ENCODE measurements around the gene CCNG2.

Gene CCNG2

DNA sequence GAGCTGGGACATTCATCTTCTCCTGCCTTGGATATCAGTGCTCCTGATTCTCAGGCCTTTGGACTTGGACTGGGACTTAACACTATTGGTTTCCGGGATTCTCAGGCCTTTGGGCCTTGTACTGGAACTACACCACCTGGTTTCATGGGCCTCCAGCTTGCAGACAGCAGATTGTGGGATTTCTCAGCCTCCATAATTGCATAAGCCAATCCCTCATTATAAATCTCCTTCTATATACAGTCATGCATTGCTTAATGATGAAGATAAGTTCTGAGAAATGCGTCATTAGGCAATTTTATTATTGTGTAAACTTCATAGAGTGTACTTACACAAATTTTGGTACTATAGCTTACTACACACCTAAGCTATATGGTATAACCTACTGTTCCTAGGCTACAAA, 8.9 kb upstream of the CCNG2 start:
- no peak for TF ChIP-seq TAF1 (IDR thresholded peaks at IDR 0.05; ENCODE audit: borderline replicate concordance, low read depth, low read length)
- TF ChIP-seq POLR2AphosphoS5 (IDR thresholded peaks at IDR 0.05; ENCODE audit: low read depth, low read length), result no peak
- no peak for TF ChIP-seq POLR2A (IDR thresholded peaks at IDR 0.05; ENCODE audit: low read depth, low read length)
- DNase-seq (ENCODE audit: insufficient read length) (no peak), FAIRE-seq (no peak)

DNA sequence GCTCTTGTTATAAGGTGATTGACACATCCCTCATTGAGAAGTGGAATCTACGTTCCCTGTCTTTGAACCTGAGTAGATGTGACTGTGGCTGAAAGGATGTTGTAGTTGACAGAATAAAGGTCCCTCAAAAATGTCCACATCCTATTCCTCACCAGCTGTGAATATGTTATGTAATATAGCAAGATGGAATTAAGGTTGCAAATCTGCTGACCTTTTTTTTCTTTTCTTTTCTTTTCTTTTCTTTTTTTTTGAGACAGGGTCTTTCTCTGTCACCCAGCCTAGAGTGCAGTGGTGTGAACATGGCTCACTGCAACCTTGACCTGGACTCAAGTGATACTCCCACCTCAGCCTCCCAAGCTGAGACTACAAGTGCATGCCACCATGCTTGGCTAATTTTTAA, 7.2 kb upstream of the CCNG2 start:
- DNase-seq (ENCODE audit: insufficient read length) (no peak), FAIRE-seq (no peak)

DNA sequence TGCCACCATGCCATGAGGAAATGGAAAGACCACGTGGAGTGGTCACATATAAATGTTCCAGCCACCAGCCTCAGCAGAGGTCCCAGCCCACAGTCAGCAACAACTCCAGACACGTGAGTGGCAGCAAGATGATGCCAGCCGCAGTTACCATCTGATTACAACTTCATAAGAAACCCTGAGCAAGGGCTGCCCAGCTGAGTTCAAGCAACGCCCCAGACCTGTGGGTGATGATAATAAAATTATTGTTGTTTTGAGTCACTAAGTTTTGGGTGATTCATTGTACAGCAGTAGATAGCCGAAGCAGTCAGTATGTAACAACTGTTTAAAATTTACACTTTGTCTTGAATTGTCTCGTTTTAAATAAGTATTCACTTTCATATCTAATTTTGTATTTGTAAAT, 5.8 kb upstream of the CCNG2 start:
- TF ChIP-seq POLR2AphosphoS5 (IDR thresholded peaks at IDR 0.05; ENCODE audit: low read depth, low read length), result no peak
- TF ChIP-seq TAF1 (IDR thresholded peaks at IDR 0.05; ENCODE audit: borderline replicate concordance, low read depth, low read length), result no peak
- no peak for TF ChIP-seq POLR2A (IDR thresholded peaks at IDR 0.05; ENCODE audit: low read depth, low read length)
- no peak for DNase-seq (ENCODE audit: insufficient read length)
- no peak for FAIRE-seq

More for the DNA sequence above, 7.2 kb upstream of the CCNG2 start:
- TF ChIP-seq POLR2AphosphoS5 (IDR thresholded peaks at IDR 0.05; ENCODE audit: low read depth, low read length), result no peak
- no peak for TF ChIP-seq TAF1 (IDR thresholded peaks at IDR 0.05; ENCODE audit: borderline replicate concordance, low read depth, low read length)

DNA sequence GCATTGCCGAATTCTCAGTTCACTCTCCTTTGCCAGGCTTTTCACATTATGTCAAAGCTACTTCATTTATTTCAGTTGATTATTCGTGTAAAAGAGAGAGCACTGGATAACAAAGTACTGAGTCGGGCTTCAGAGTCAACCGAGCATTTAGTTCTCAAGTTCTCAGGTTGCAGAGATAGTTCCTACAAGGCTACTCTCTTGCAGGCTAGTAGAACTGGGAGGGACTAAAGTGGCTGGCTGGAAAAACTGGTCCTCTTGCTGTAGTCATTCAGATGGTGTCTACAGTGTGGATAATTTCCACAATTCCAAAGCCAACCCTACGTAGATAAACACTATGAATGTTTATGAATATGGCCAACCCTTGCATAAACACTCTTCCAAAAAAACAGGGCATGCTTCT, 4.6 kb upstream of the CCNG2 start:
- no peak for DNase-seq (ENCODE audit: insufficient read length)
- TF ChIP-seq POLR2A (IDR thresholded peaks at IDR 0.05; ENCODE audit: low read depth, low read length) (no peak), TAF1 (IDR thresholded peaks at IDR 0.05; ENCODE audit: borderline replicate concordance, low read depth, low read length) (no peak), POLR2AphosphoS5 (IDR thresholded peaks at IDR 0.05; ENCODE audit: low read depth, low read length) (no peak)
- no peak for FAIRE-seq

DNA sequence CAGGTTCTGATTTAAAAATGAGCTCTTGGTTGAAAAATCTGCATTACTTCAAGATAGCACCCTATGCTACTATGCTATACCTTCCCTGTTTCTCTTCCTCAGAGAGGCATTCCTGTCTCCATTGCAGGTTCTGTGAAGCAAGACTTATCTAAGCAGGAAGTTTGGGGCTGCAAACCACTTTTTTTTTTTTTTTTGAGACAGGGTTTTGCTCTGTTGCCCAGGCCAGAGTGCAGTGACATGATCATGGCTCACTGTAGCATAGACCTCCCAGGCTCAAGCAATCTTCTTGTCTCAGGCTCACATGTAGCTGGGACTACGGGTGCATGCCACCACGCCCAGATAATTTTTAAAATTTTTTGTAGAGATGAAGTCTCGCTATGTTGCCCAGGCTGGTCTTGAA, 4.0 kb upstream of the CCNG2 start:
- FAIRE-seq (no peak), DNase-seq (ENCODE audit: insufficient read length) (no peak)
- no peak for TF ChIP-seq POLR2AphosphoS5 (IDR thresholded peaks at IDR 0.05; ENCODE audit: low read depth, low read length)
- TF ChIP-seq TAF1 (IDR thresholded peaks at IDR 0.05; ENCODE audit: borderline replicate concordance, low read depth, low read length), result no peak
- no peak for TF ChIP-seq POLR2A (IDR thresholded peaks at IDR 0.05; ENCODE audit: low read depth, low read length)

DNA sequence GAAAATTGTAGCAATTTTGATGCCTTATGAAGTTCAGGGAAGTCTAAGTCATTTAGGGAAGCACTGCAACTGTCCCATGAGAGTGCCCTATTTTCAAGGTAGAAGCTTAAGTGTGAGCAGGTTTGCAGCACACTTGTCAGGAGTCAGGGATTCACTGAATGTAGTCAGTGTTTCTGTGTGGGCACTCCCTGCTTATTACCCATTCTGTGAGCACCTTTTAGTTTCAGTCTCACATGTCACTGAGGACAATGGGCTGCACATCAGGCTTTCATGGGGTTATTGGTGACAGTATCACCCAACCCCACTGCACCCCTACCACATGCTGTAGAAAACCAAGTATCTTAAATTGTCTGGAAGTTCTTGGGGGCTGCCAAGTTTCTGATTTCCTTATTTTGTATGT, 2.9 kb upstream of the CCNG2 start:
- peak; percentile 83 for FAIRE-seq
- no peak for DNase-seq (ENCODE audit: insufficient read length)
- TF ChIP-seq POLR2A (IDR thresholded peaks at IDR 0.05; ENCODE audit: low read depth, low read length) (no peak), TAF1 (IDR thresholded peaks at IDR 0.05; ENCODE audit: borderline replicate concordance, low read depth, low read length) (no peak), POLR2AphosphoS5 (IDR thresholded peaks at IDR 0.05; ENCODE audit: low read depth, low read length) (no peak)

DNA sequence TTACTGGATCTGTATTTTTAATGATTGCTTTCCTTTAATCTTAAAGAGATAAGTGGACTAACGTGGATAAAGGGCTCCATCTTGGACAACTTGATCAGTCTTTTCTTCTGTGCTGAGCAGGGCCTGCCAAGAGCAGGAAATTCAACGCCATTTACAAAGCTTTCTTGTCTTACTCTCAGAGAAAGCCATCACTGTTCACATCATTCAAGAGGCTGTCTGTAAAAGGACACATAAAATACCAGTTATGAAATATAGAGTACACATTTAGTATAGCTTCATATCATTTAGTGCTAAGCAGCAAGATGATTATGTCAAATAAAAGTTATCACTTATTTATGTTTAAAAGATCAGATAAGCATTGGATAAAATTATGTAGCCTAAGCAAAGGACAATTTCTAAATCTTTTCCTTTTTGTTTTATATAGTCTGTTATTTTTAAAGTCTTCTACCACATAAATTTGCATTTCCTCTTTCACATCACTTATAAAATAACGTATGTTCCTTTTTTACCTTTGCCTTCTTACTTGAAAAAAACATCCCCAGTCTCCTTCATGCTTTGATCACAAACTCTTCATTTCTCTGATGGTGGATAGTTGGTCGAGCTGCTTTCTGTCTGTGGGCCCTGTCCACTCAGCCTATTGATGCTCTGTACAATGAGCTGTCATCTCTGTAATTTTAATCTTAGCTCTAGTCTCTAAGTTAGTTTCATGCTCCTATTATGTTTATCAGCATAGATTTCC, 2.1 kb upstream of the CCNG2 start:
- no peak for TF ChIP-seq TAF1 (IDR thresholded peaks at IDR 0.05; ENCODE audit: borderline replicate concordance, low read depth, low read length)
- TF ChIP-seq POLR2AphosphoS5 (IDR thresholded peaks at IDR 0.05; ENCODE audit: low read depth, low read length), result no peak
- no peak for TF ChIP-seq POLR2A (IDR thresholded peaks at IDR 0.05; ENCODE audit: low read depth, low read length)
- FAIRE-seq (no peak), DNase-seq (ENCODE audit: insufficient read length) (no peak)

DNA sequence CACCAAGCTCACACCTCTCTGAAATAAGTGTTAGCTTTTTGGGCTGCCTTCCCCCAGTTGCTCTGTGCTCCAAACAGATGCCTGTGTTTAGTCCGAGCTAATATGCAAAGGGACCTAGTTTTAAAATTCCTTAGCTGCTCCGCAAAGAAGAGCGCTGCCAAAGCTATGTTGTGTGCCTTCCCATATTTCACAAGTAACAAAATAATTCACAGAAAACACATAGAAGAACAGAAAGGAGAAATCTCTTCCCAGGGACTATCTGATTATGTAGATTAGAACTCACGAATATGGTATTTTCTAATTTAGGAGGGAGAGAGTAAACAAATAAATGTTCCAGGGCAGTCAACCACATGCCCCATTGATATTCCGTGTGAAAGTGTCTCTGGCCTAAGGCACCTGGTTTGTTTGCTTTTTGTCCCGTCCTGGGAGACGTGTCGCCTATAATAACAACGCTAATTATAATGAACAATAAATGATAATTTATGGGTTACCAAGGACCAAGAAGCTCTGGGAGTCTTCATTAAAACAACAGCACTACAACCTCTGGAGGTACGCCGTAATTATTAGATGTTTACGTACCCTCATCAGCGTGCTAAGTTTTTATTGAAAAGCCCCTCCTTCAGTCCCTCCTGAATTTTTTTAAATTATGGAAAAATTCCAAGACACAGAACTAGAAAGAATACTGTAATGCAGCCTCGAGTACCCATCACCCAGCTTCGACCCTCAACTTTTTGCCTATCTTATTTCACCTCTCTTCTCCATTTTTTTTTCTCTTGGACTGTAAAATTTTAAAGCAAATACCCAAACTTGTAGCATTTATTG, 1.2 kb upstream of the CCNG2 start:
- DNase-seq (ENCODE audit: insufficient read length), result no peak
- no peak for TF ChIP-seq POLR2AphosphoS5 (IDR thresholded peaks at IDR 0.05; ENCODE audit: low read depth, low read length)
- no peak for TF ChIP-seq POLR2A (IDR thresholded peaks at IDR 0.05; ENCODE audit: low read depth, low read length)
- TF ChIP-seq TAF1 (IDR thresholded peaks at IDR 0.05; ENCODE audit: borderline replicate concordance, low read depth, low read length), result no peak
- FAIRE-seq, result peak; percentile 17

DNA sequence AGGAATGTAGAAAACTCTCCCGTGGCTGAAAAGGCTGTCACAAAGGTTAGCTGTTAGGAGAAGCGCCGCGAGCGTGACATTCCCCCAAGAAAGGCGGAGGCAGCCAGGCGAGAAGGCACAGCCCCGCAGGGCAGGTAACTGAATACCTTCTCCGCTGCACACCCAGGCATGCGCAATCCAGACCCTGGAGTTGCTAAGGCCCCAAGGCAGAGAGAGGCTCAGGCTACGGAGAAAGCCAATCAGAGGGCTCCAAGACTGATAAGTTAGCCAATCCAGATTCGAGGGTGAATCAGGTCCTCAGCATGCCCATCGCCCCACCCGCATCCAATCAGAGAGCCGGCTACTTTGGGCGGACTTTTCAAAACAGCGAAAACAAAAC, 485 bp upstream of the CCNG2 start:
- FAIRE-seq, result peak; percentile 99

DNA sequence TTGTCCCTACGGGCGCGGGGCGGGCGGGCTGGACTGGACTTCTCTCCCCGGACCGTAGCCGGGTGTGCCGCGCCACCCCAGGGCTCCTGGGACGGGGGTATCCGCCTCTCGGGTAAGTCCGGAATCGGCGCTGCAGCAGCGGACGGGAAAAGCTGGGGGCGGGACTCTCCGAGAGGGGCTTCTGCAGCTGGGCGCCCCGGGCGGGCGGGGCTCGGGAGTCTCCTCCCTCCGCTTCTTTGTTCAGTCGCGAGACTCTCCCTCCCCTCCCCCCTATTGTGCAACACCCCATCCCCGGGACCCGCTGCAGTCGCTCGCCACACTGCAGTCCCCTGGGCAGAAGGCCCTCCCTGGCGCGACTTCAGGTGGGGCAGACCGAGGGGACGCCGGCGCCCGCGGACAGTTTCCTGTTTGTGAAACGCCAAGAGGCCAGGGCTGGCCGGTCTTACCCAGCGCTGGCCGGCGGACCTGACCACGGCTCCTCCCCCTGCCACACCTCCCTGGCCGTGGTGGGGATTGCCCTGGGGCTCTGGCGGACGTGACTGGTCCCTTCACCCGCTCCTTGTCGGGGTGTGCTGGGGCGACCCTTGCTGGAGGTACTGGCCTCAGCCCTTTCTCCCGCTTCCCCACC, 966 bp downstream of the CCNG2 start:
- peak; percentile 69 for DNase-seq (ENCODE audit: insufficient read length)
- peak; percentile 80 for FAIRE-seq
- TF ChIP-seq TAF1 (IDR thresholded peaks at IDR 0.05; ENCODE audit: borderline replicate concordance, low read depth, low read length) (0 out of 2 replicates have a peak, but pooled peaks have one; percentile 4), POLR2A (IDR thresholded peaks at IDR 0.05; ENCODE audit: low read depth, low read length) (no peak), POLR2AphosphoS5 (IDR thresholded peaks at IDR 0.05; ENCODE audit: low read depth, low read length) (no peak)

More for the DNA sequence above, 485 bp upstream of the CCNG2 start:
- peak; percentile 84 for DNase-seq (ENCODE audit: insufficient read length)
- TF ChIP-seq POLR2AphosphoS5 (IDR thresholded peaks at IDR 0.05; ENCODE audit: low read depth, low read length) (no peak), TAF1 (IDR thresholded peaks at IDR 0.05; ENCODE audit: borderline replicate concordance, low read depth, low read length) (no peak), POLR2A (IDR thresholded peaks at IDR 0.05; ENCODE audit: low read depth, low read length) (no peak)

DNA sequence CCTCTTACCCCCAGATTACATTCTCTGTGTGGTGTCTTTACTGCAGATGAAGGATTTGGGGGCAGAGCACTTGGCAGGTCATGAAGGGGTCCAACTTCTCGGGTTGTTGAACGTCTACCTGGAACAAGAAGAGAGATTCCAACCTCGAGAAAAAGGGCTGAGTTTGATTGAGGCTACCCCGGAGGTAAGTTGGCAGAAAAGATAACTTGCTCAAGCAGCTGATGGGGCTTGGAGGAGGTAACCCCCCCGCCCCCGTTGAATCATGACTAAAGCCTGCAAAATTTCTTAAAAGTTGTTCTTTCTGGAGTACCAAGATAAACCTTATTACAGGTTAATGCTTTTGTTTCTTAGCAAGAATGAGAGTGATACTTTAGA, 1.5 kb downstream of the CCNG2 start:
- no peak for DNase-seq (ENCODE audit: insufficient read length)
- TF ChIP-seq TAF1 (IDR thresholded peaks at IDR 0.05; ENCODE audit: borderline replicate concordance, low read depth, low read length), result 0 out of 2 replicates have a peak, but pooled peaks have one; percentile 0
- no peak for TF ChIP-seq POLR2AphosphoS5 (IDR thresholded peaks at IDR 0.05; ENCODE audit: low read depth, low read length)
- TF ChIP-seq POLR2A (IDR thresholded peaks at IDR 0.05; ENCODE audit: low read depth, low read length), result no peak
- FAIRE-seq, result no peak

All from GM12892 (cell line).